ENCODE results near the gene SOX8. TPM values are rescaled to one million over a fixed set of nuclear protein-coding genes. Genes with fewer than 3 reads are reported as not detected.

SOX8 gene
- total RNA-seq, 1 donor from 2014 or later: 0.75 TPM

GRCh38 chr16:975291-975690 is 6.3 kb upstream of the SOX8 start:
- peaks cover 18% of the 10 kb centered on the region for H3K4me1 ChIP-seq
- H3F3A ChIP-seq (ENCODE audit: low read depth): peaks cover 35% of the 10 kb centered on the region
- H3K27ac Mint-ChIP-seq: no peak overlapping the region
- no peaks in the 10 kb centered on the region for H3K9me3 Mint-ChIP-seq
- H3K79me2 ChIP-seq (ENCODE audit: low read depth): no peaks in the 10 kb centered on the region
- H3K4me3 ChIP-seq: no peak overlapping the region
- no peaks in the 10 kb centered on the region for H3K9me3 ChIP-seq (ENCODE audit: low read depth)
- peaks cover 35% of the 10 kb centered on the region for H3K27me3 ChIP-seq
- H3K4me1 Mint-ChIP-seq: peaks cover 33% of the 10 kb centered on the region
- TF ChIP-seq, protein P1, sequence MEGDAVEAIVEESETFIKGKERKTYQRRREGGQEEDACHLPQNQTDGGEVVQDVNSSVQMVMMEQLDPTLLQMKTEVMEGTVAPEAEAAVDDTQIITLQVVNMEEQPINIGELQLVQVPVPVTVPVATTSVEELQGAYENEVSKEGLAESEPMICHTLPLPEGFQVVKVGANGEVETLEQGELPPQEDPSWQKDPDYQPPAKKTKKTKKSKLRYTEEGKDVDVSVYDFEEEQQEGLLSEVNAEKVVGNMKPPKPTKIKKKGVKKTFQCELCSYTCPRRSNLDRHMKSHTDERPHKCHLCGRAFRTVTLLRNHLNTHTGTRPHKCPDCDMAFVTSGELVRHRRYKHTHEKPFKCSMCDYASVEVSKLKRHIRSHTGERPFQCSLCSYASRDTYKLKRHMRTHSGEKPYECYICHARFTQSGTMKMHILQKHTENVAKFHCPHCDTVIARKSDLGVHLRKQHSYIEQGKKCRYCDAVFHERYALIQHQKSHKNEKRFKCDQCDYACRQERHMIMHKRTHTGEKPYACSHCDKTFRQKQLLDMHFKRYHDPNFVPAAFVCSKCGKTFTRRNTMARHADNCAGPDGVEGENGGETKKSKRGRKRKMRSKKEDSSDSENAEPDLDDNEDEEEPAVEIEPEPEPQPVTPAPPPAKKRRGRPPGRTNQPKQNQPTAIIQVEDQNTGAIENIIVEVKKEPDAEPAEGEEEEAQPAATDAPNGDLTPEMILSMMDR (IDR thresholded peaks at IDR 0.05): no peak
- TF ChIP-seq EZH2phosphoT487 (IDR thresholded peaks at IDR 0.05) (no peak), EZH2 (IDR thresholded peaks at IDR 0.05) (no peak)
- H3K9ac ChIP-seq: no peak overlapping the region
- no peaks in the 10 kb centered on the region for H3K36me3 Mint-ChIP-seq
- H4K20me1 ChIP-seq (ENCODE audit: low read depth): peaks cover 14% of the 10 kb centered on the region
- peaks cover 25% of the 10 kb centered on the region for H3K27me3 Mint-ChIP-seq (ENCODE audit: insufficient read depth, low read depth)
- no peak for DNase-seq (ENCODE audit: low spot score)
- H3K4me2 ChIP-seq: no peak overlapping the region
- H2AFZ ChIP-seq (replicated peaks): no peak overlapping the region
- H3K27ac ChIP-seq: no peak overlapping the region
- H3K4me3 Mint-ChIP-seq: no peak overlapping the region
- H3K36me3 ChIP-seq: no peaks in the 10 kb centered on the region

DNA sequence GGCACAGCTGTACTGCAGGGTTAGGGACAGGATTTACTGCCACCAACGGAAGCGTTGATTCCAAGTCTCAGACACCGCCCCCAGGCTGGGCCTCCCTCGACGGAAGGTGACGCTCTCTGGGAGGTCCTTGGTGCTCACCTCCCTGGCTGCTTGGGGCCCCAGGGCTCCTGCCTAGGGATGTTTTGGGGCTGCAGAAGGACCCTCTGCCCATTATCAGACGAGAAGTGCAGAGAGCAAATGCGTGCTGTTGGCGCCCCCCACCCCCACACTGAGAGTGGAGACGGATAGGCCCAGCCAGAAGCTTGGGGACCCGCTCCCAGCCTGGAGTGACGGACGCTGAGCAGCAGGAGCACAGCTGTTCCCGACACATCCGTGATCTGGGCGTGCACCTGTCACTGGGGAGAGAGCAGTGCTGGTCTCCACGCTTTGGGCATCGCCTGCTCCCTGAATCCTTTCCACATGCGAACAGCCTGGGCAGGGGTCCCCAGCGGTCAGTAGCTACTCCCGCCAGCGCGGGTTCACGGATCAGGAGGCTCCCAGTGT is 5.1 kb upstream of the SOX8 start:
- H3K36me3 ChIP-seq: no peaks in the 10 kb centered on the region
- TF ChIP-seq EZH2phosphoT487 (IDR thresholded peaks at IDR 0.05): no peak
- no peak for TF ChIP-seq EZH2 (IDR thresholded peaks at IDR 0.05)
- peaks cover 14% of the 10 kb centered on the region for H4K20me1 ChIP-seq (ENCODE audit: low read depth)
- H3K9ac ChIP-seq: no peak overlapping the region
- Mint-ChIP-seq H3K27ac (peak overlapping the region; percentile 37), H3K9me3 (no peaks in the 10 kb centered on the region), H3K4me1 (peaks cover 31% of the 10 kb centered on the region), H3K27me3 (ENCODE audit: insufficient read depth, low read depth) (peaks cover 26% of the 10 kb centered on the region), H3K36me3 (no peaks in the 10 kb centered on the region), H3K4me3 (no peak overlapping the region)
- no peak for DNase-seq (ENCODE audit: low spot score)
- H3K4me3 ChIP-seq: no peak overlapping the region
- H3K9me3 ChIP-seq (ENCODE audit: low read depth): no peaks in the 10 kb centered on the region
- H3K4me2 ChIP-seq: no peak overlapping the region
- H3F3A ChIP-seq (ENCODE audit: low read depth): peaks cover 36% of the 10 kb centered on the region
- H3K27me3 ChIP-seq: peaks cover 42% of the 10 kb centered on the region
- H3K79me2 ChIP-seq (ENCODE audit: low read depth): no peaks in the 10 kb centered on the region
- H3K4me1 ChIP-seq: peaks cover 22% of the 10 kb centered on the region
- no peak overlapping the region for H3K27ac ChIP-seq
- H2AFZ ChIP-seq (replicated peaks): no peak overlapping the region

DNA sequence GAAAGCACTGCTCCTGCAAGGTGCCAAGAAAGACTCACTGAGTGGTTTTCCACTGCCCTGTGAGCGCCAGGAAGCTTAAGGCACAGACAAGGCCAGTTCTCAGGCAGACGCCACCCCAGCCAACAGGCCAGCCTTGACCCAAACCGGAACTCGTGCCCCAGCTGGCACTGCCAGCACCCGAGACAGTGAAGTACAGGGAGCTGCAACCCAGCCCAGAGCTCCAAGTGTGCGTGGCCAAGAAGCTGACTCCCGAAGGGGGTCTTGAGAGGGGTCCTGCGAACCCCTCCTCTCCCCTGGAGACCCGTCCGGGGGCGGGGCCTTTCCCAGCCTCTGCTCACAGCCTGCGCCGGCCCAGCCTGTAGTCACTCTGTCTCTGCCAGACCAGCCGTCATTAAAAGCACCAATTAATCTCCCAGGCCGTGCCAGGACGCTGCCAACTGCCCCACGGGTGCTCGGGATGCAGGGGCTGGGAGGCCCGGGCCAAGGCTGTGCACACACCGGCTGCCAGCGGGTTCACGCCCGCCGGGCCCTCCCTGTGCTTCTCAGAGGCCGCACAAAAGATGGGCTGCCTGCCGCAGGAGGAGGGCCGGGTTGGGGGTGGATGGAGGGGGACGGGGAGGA is 4.4 kb upstream of the SOX8 start:
- Histone ChIP-seq H3K79me2 (ENCODE audit: low read depth) (no peaks in the 10 kb centered on the region), H3K4me2 (no peak overlapping the region), H2AFZ (replicated peaks) (no peak overlapping the region), H4K20me1 (ENCODE audit: low read depth) (peaks cover 16% of the 10 kb centered on the region), H3K4me3 (no peak overlapping the region), H3K4me1 (peaks cover 21% of the 10 kb centered on the region), H3F3A (ENCODE audit: low read depth) (peaks cover 29% of the 10 kb centered on the region), H3K27ac (no peak overlapping the region), H3K9ac (no peak overlapping the region), H3K36me3 (no peaks in the 10 kb centered on the region), H3K27me3 (peaks cover 43% of the 10 kb centered on the region), H3K9me3 (ENCODE audit: low read depth) (no peaks in the 10 kb centered on the region)
- no peaks in the 10 kb centered on the region for H3K36me3 Mint-ChIP-seq
- peaks cover 25% of the 10 kb centered on the region for H3K4me1 Mint-ChIP-seq
- H3K27me3 Mint-ChIP-seq (ENCODE audit: insufficient read depth, low read depth): peaks cover 24% of the 10 kb centered on the region
- H3K4me3 Mint-ChIP-seq: no peak overlapping the region
- H3K9me3 Mint-ChIP-seq: no peaks in the 10 kb centered on the region
- DNase-seq (ENCODE audit: low spot score): no peak
- TF ChIP-seq, protein P1 (IDR thresholded peaks at IDR 0.05): no peak
- no peak for TF ChIP-seq EZH2phosphoT487 (IDR thresholded peaks at IDR 0.05)
- TF ChIP-seq EZH2 (IDR thresholded peaks at IDR 0.05): no peak
- peak overlapping the region; percentile 37 for H3K27ac Mint-ChIP-seq

DNA sequence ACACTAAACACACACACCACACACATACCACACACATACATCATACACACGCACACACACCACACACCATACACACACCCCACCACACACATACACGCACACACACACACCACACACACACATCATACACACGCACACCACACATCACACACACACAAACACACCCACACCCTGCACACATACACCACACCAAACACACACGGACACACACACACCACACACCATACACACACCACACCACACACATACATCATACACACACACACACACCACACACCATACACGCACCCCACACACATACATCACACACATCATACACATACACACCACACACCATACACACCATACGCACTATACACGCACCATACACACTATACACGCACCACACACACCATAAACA is 3.7 kb upstream of the SOX8 start:
- H3K36me3 ChIP-seq: no peaks in the 10 kb centered on the region
- peaks cover 23% of the 10 kb centered on the region for H4K20me1 ChIP-seq (ENCODE audit: low read depth)
- Mint-ChIP-seq H3K36me3 (no peaks in the 10 kb centered on the region), H3K4me1 (peaks cover 25% of the 10 kb centered on the region), H3K27ac (peak overlapping the region; percentile 14), H3K27me3 (ENCODE audit: insufficient read depth, low read depth) (peaks cover 26% of the 10 kb centered on the region), H3K4me3 (peak overlapping the region; percentile 30), H3K9me3 (no peaks in the 10 kb centered on the region)
- DNase-seq (ENCODE audit: low spot score): no peak
- no peaks in the 10 kb centered on the region for H3K9me3 ChIP-seq (ENCODE audit: low read depth)
- no peak overlapping the region for H3K27ac ChIP-seq
- peaks cover 26% of the 10 kb centered on the region for H3F3A ChIP-seq (ENCODE audit: low read depth)
- H3K27me3 ChIP-seq: peaks cover 50% of the 10 kb centered on the region
- no peak overlapping the region for H3K4me2 ChIP-seq
- no peak for TF ChIP-seq EZH2phosphoT487 (IDR thresholded peaks at IDR 0.05)
- TF ChIP-seq EZH2 (IDR thresholded peaks at IDR 0.05): no peak
- TF ChIP-seq, protein P1 (IDR thresholded peaks at IDR 0.05): no peak
- no peak overlapping the region for H2AFZ ChIP-seq (replicated peaks)
- H3K4me3 ChIP-seq: no peak overlapping the region
- H3K9ac ChIP-seq: no peak overlapping the region
- peaks cover 18% of the 10 kb centered on the region for H3K4me1 ChIP-seq
- no peaks in the 10 kb centered on the region for H3K79me2 ChIP-seq (ENCODE audit: low read depth)

Measured in neural progenitor cell (in vitro differentiated cells).